ES-I3 (cell line): ENCODE results near the gene ANKS1B.

Source experiments
- H3K36me3 ChIP-seq: 2 replicates; pipeline ENCODE4 v1.6.1; 2013; ENCODE audit warnings: mild to moderate bottlenecking, low read length, control low read depth, moderate library complexity; ENCODE audit not compliant: insufficient read depth
- H3K4me1 ChIP-seq: 2 replicates; pipeline ENCODE4 v1.6.1; 2013; ENCODE audit warnings: mild to moderate bottlenecking, control low read depth, low read length; ENCODE audit not compliant: insufficient read depth
- H3K9ac ChIP-seq: 2 replicates; pipeline ENCODE4 v1.6.1; 2013; ENCODE audit warnings: low read depth, mild to moderate bottlenecking, low read length, moderate library complexity
- H3K9me3 ChIP-seq: 2 replicates; pipeline ENCODE4 v1.6.1; 2013; ENCODE audit warnings: mild to moderate bottlenecking, low read length, moderate library complexity; ENCODE audit not compliant: control insufficient read depth, insufficient read depth

The ANKS1B gene

GRCh38 chr12:98894412-98895085 lies 1090.2 kb downstream of the ANKS1B start:
- Histone ChIP-seq H3K4me1 (no peaks in the 10 kb centered on the region), H3K9ac (peak overlapping the region; percentile 49; the same call in 1 of the 2 replicates), H3K9me3 (no peaks in the 10 kb centered on the region), H3K36me3 (no peaks in the 10 kb centered on the region)

- Histone ChIP-seq H3K36me3 (no peaks in the 10 kb centered on the region), H3K9ac (peak overlapping the region; percentile 37; the same call in 1 of the 2 replicates), H3K4me1 (no peaks in the 10 kb centered on the region), H3K9me3 (no peaks in the 10 kb centered on the region)
These were observed 1090.9 kb downstream of the ANKS1B start for GRCh38 chr12:98893675-98894411.

GRCh38 chr12:98893126-98893674 lies 1091.5 kb downstream of the ANKS1B start:
- H3K4me1 ChIP-seq = no peaks in the 10 kb centered on the region
- no peaks in the 10 kb centered on the region for H3K36me3 ChIP-seq
- no peak overlapping the region; the same call in 1 of the 2 replicates for H3K9ac ChIP-seq
- no peaks in the 10 kb centered on the region for H3K9me3 ChIP-seq

GRCh38 chr12:98885778-98886177 lies 1099.0 kb downstream of the ANKS1B start:
- Histone ChIP-seq H3K4me1 (no peaks in the 10 kb centered on the region), H3K9me3 (no peaks in the 10 kb centered on the region), H3K36me3 (no peaks in the 10 kb centered on the region), H3K9ac (no peak overlapping the region)

GRCh38 chr12:98883231-98883630 lies 1101.5 kb downstream of the ANKS1B start:
- no peaks in the 10 kb centered on the region for H3K9me3 ChIP-seq
- no peaks in the 10 kb centered on the region for H3K4me1 ChIP-seq
- H3K36me3 ChIP-seq = no peaks in the 10 kb centered on the region
- H3K9ac ChIP-seq = no peak overlapping the region

- no peak overlapping the region for H3K9ac ChIP-seq
- no peaks in the 10 kb centered on the region for H3K9me3 ChIP-seq
- no peaks in the 10 kb centered on the region for H3K36me3 ChIP-seq
- no peaks in the 10 kb centered on the region for H3K4me1 ChIP-seq
These were observed 1102.2 kb downstream of the ANKS1B start for GRCh38 chr12:98882526-98882925.

GRCh38 chr12:98873776-98874175 lies 1111.0 kb downstream of the ANKS1B start:
- no peak overlapping the region for H3K9ac ChIP-seq
- no peaks in the 10 kb centered on the region; the same call in 1 of the 2 replicates for H3K36me3 ChIP-seq
- H3K9me3 ChIP-seq = no peaks in the 10 kb centered on the region
- H3K4me1 ChIP-seq = peaks cover 10% of the 10 kb centered on the region

- Histone ChIP-seq H3K9me3 (no peaks in the 10 kb centered on the region), H3K4me1 (peaks cover 10% of the 10 kb centered on the region), H3K9ac (no peak overlapping the region), H3K36me3 (no peaks in the 10 kb centered on the region; the same call in 1 of the 2 replicates)
These were observed 1114.2 kb downstream of the ANKS1B start for GRCh38 chr12:98870504-98870903.

GRCh38 chr12:98869886-98870503 lies 1114.7 kb downstream of the ANKS1B start:
- Histone ChIP-seq H3K4me1 (peaks cover 10% of the 10 kb centered on the region), H3K9ac (no peak overlapping the region), H3K36me3 (no peaks in the 10 kb centered on the region; the same call in 1 of the 2 replicates), H3K9me3 (no peaks in the 10 kb centered on the region)

GRCh38 chr12:98868538-98868937 lies 1116.2 kb downstream of the ANKS1B start:
- Histone ChIP-seq H3K9ac (no peak overlapping the region), H3K9me3 (no peaks in the 10 kb centered on the region), H3K4me1 (peaks cover 10% of the 10 kb centered on the region), H3K36me3 (no peaks in the 10 kb centered on the region)

- Histone ChIP-seq H3K9ac (no peak overlapping the region), H3K4me1 (peaks cover 10% of the 10 kb centered on the region), H3K36me3 (no peaks in the 10 kb centered on the region), H3K9me3 (no peaks in the 10 kb centered on the region)
These were observed 1116.7 kb downstream of the ANKS1B start for GRCh38 chr12:98868076-98868475.

GRCh38 chr12:98864363-98864762 lies 1120.4 kb downstream of the ANKS1B start:
- H3K36me3 ChIP-seq = no peaks in the 10 kb centered on the region
- peaks cover 20% of the 10 kb centered on the region for H3K4me1 ChIP-seq
- no peak overlapping the region for H3K9ac ChIP-seq
- no peaks in the 10 kb centered on the region for H3K9me3 ChIP-seq

- Histone ChIP-seq H3K36me3 (no peaks in the 10 kb centered on the region), H3K4me1 (peaks cover 27% of the 10 kb centered on the region), H3K9me3 (no peaks in the 10 kb centered on the region)
These were observed 1121.6 kb downstream of the ANKS1B start for GRCh38 chr12:98863167-98863566.

GRCh38 chr12:98861251-98861650 lies 1123.5 kb downstream of the ANKS1B start:
- Histone ChIP-seq H3K9me3 (no peaks in the 10 kb centered on the region), H3K36me3 (no peaks in the 10 kb centered on the region), H3K9ac (no peak overlapping the region), H3K4me1 (peaks cover 44% of the 10 kb centered on the region)

More at GRCh38 chr12:98863167-98863566, 1121.6 kb downstream of the ANKS1B start:
- no peak overlapping the region for H3K9ac ChIP-seq
